Neuronal stem cell (in vitro differentiated cells): ENCODE results near the gene STAP1.

Experiments used
- DNase-seq: peaks from one replicate; pipeline ENCODE4 v3.0.0-alpha.2; 2013; ENCODE audit warnings: low spot score
- H2AFZ ChIP-seq: one replicate; pipeline ENCODE4 v1.6.1; 2013; ENCODE audit warnings: mild to moderate bottlenecking, low read length, inconsistent platforms
- H2AK5ac ChIP-seq: 2 replicates; pipeline ENCODE4 v1.6.1; 2013; ENCODE audit warnings: low read depth, mild to moderate bottlenecking, inconsistent platforms, low read length, moderate library complexity, mixed read lengths
- H2BK120ac ChIP-seq: 2 replicates; pipeline ENCODE4 v1.6.1; 2013; ENCODE audit warnings: low read depth, mild to moderate bottlenecking, inconsistent platforms, low read length, moderate library complexity, mixed read lengths
- H2BK12ac ChIP-seq: one replicate; pipeline ENCODE4 v1.6.1; 2013; ENCODE audit warnings: low read length, inconsistent platforms
- H2BK15ac ChIP-seq: 2 replicates; pipeline ENCODE4 v1.6.1; 2013; ENCODE audit warnings: mild to moderate bottlenecking, low read length, inconsistent platforms, mixed read lengths
- H2BK5ac ChIP-seq: one replicate; pipeline ENCODE4 v1.6.1; 2013; ENCODE audit warnings: inconsistent platforms, mild to moderate bottlenecking, low read length, moderate library complexity
- H3K14ac ChIP-seq: one replicate; pipeline ENCODE4 v1.6.1; 2013; ENCODE audit warnings: low read length, inconsistent platforms
- H3K18ac ChIP-seq: 2 replicates; pipeline ENCODE4 v1.6.1; 2013; ENCODE audit warnings: low read length, inconsistent platforms
- H3K23ac ChIP-seq: 2 replicates; pipeline ENCODE4 v1.6.1; 2013; ENCODE audit warnings: low read depth, mild to moderate bottlenecking, mixed read lengths, low read length, inconsistent platforms; ENCODE audit not compliant: poor library complexity
- H3K27ac ChIP-seq: replicated peaks from 3 replicates; pipeline ENCODE4 v1.5.1; 2013; ENCODE audit warnings: low read length, inconsistent platforms
- H3K27me3 ChIP-seq, 3 experiments: 2 replicates each; pipeline ENCODE4 v1.6.1; 2013; ENCODE audit warnings: low read length in 3 of 3, mild to moderate bottlenecking in 2 of 3, inconsistent platforms in 1 of 3, low read depth in 1 of 3, mixed read lengths in 1 of 3, moderate library complexity in 1 of 3; ENCODE audit not compliant: control insufficient read depth in 3 of 3, insufficient read depth in 3 of 3
- H3K36me3 ChIP-seq, 2 donors: replicated peaks in 1 of 2; 2 replicates each; pipeline ENCODE4 v1.6.1; 2013; ENCODE audit warnings: low read length in 2 of 2; ENCODE audit not compliant: control insufficient read depth in 2 of 2, insufficient read depth in 2 of 2
- H3K4ac ChIP-seq: 2 replicates; pipeline ENCODE4 v1.6.1; 2013; ENCODE audit warnings: inconsistent platforms, mild to moderate bottlenecking, low read length, moderate library complexity
- H3K4me1 ChIP-seq, 2 donors: 1 replicate in 1 of 2; 2 replicates in 1 of 2; pipeline ENCODE4 v1.6.1; 2013; ENCODE audit warnings: low read length in 2 of 2, low read depth in 1 of 2; ENCODE audit not compliant: control insufficient read depth in 2 of 2, insufficient read depth in 1 of 2
- H3K4me2 ChIP-seq: one replicate; pipeline ENCODE4 v1.6.1; 2013; ENCODE audit warnings: mild to moderate bottlenecking, low read length, inconsistent platforms; ENCODE audit not compliant: insufficient read depth, poor library complexity, severe bottlenecking
- H3K4me3 ChIP-seq, 2 donors: 2 replicates each; pipeline ENCODE4 v1.5.1; 2013; ENCODE audit warnings: low read length in 2 of 2, mild to moderate bottlenecking in 2 of 2, inconsistent platforms in 1 of 2, moderate library complexity in 1 of 2
- H3K79me1 ChIP-seq: one replicate; pipeline ENCODE4 v1.6.1; 2013; ENCODE audit warnings: low read depth, mild to moderate bottlenecking, inconsistent platforms, low read length, moderate library complexity
- H3K9ac ChIP-seq: one replicate; pipeline ENCODE4 v1.6.1; 2013; ENCODE audit warnings: mild to moderate bottlenecking, low read depth, low read length, inconsistent platforms; ENCODE audit not compliant: poor library complexity
- H3K9me3 ChIP-seq, 2 donors: replicated peaks in 1 of 2; 2 replicates each; pipeline versions ENCODE3 to v1.6.1; 2013; ENCODE audit warnings: low read length in 2 of 2, mild to moderate bottlenecking in 2 of 2, inconsistent platforms in 1 of 2, low read depth in 1 of 2, mixed read lengths in 1 of 2, moderate library complexity in 1 of 2; ENCODE audit not compliant: control insufficient read depth in 2 of 2, insufficient read depth in 1 of 2
- H4K8ac ChIP-seq: one replicate; pipeline ENCODE4 v1.6.1; 2013; ENCODE audit warnings: low read depth, mild to moderate bottlenecking, inconsistent platforms, low read length, moderate library complexity
- H4K91ac ChIP-seq: one replicate; pipeline ENCODE4 v1.6.1; 2013; ENCODE audit warnings: low read length, low read depth, mild to moderate bottlenecking, inconsistent platforms; ENCODE audit not compliant: poor library complexity
- WGBS, 2 donors: extraction: QIAGEN DNeasy Blood & Tissue Kit; methylation state at CpG; one replicate each; pipeline ENCODE4 v1.1.7; 2013; ENCODE audit warnings: missing lambda C conversion rate in 2 of 2, mixed read lengths in 1 of 2; ENCODE audit not compliant: insufficient read length in 2 of 2, insufficient replicate concordance in 1 of 2; ENCODE audit errors: extremely low coverage in 2 of 2; 5-methylcytosine and 5-hydroxymethylcytosine counted together

The STAP1 gene

DNA sequence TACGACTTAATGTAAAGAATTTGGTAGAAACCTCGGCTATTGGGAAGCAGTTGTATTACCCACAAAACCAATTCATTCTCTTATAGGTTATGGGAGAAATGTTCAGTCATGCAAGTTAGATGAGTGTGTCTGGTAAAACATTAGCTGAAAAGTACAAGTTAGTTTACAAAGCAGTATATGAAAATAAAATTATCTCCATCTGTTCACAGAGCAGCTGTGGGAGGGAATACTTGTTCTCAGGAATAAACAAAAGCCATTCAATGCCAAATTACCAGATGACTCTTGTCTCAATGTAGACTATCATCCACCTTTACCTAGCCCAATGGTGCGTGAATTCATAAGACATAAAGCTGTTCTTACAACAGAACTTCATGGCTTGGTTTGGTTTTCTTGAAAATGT, 28.6 kb downstream of the STAP1 start:
- H2AFZ ChIP-seq: no peak overlapping the region
- H2BK120ac ChIP-seq: no peak overlapping the region
- no peaks in the 10 kb centered on the region for H3K9me3 ChIP-seq
- H3K4me3 ChIP-seq: no peak overlapping the region
- H4K8ac ChIP-seq: no peak overlapping the region
- H2BK12ac ChIP-seq: no peak overlapping the region
- no peak overlapping the region for H3K27ac ChIP-seq
- H3K23ac ChIP-seq: no peak overlapping the region
- no peaks in the 10 kb centered on the region for H3K27me3 ChIP-seq
- H2BK5ac ChIP-seq: no peak overlapping the region
- H3K4me2 ChIP-seq: no peak overlapping the region
- DNase-seq: no peak
- H3K4me1 ChIP-seq: no peaks in the 10 kb centered on the region
- H2BK15ac ChIP-seq: no peak overlapping the region
- H3K14ac ChIP-seq: no peak overlapping the region
- H3K4ac ChIP-seq: no peak overlapping the region
- no peak overlapping the region for H4K91ac ChIP-seq
- no CpG with 5 or more reads among the region's 3 CpGs for WGBS, 2 donors
- H3K9ac ChIP-seq: no peak overlapping the region
- H3K18ac ChIP-seq: no peak overlapping the region
- no peaks in the 10 kb centered on the region for H3K79me1 ChIP-seq
- no peak overlapping the region for H2AK5ac ChIP-seq
- no peaks in the 10 kb centered on the region for H3K36me3 ChIP-seq

DNA sequence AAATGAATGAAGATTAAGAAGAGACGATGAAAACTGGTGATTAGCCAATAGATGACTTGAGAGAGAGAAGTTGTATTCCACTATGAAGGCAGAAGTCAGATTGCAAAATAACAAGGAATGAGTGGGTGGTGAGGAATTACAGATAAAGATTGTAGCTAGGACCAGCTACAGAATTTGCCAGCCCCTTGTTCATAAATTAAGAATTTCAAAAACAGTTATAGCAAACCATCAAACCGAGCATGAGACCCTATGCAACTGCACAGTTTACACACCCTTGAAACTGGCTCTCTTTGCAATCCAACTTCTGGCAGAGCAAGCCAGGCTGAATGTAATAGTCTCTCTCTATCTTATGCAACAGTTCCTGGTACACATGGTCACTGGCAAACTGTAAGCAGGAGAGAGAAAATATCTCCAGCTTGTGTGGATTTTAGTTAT, 35.2 kb downstream of the STAP1 start:
- Histone ChIP-seq H4K91ac (no peak overlapping the region), H4K8ac (no peak overlapping the region), H2BK5ac (no peak overlapping the region), H3K27me3 (no peaks in the 10 kb centered on the region), H3K18ac (no peak overlapping the region), H3K9ac (no peak overlapping the region), H2BK15ac (no peak overlapping the region), H2AFZ (peak overlapping the region; percentile 21), H3K79me1 (no peaks in the 10 kb centered on the region), H3K4me2 (no peak overlapping the region), H3K9me3 (no peaks in the 10 kb centered on the region), H3K4me1 (no peaks in the 10 kb centered on the region), H3K4ac (no peak overlapping the region), H2BK120ac (no peak overlapping the region), H2AK5ac (no peak overlapping the region), H3K14ac (no peak overlapping the region), H3K27ac (no peak overlapping the region), H3K36me3 (no peaks in the 10 kb centered on the region), H3K23ac (no peak overlapping the region), H2BK12ac (no peak overlapping the region), H3K4me3 (no peak overlapping the region)
- WGBS, 2 donors: 100% methylated on average over 1 of the region's 2 CpGs; no CpG with 5 or more reads in 1 of the 2 donors
- no peak for DNase-seq

DNA sequence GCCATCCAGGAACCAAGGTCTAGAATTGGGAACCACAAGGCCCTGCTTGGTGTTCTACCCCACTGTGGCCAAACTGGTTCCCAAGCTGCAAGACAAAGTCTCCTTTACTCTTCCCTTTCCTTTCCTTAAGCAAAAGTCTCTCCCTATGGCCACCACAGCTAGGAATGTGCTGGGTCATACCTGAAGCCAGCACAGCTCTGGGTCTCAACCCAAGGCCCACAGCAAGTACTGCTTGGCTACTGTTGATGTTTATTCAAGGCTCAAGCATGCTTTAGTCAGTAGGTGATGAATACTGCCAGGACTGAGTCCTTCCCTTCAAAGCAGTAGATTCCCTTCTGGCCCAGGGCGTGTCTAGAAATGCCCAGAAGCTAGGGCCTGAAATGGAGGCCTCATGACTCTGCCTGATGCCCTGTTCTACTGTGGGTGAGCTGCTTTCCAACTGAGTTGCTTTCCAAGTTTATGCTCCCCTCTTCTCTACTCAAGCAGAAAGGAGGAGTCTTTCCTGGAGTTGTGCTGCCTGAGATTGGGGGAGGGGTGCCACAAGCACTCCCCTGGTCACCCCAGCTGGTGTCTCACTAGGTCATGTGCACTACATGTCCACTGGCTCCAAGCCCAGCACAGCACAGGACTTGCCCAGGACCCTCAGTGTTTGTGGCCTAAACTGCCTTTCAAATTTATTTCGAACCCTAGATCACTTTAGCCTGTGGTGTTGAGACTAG, 44.9 kb downstream of the STAP1 start:
- Histone ChIP-seq H3K27me3 (no peaks in the 10 kb centered on the region), H2AK5ac (no peak overlapping the region), H4K8ac (no peak overlapping the region), H3K4ac (no peak overlapping the region), H3K14ac (no peak overlapping the region), H3K36me3 (no peaks in the 10 kb centered on the region), H3K4me1 (no peaks in the 10 kb centered on the region), H3K9me3 (no peaks in the 10 kb centered on the region), H2BK5ac (no peak overlapping the region), H3K23ac (no peak overlapping the region), H3K9ac (no peak overlapping the region), H3K4me3 (no peak overlapping the region), H3K18ac (peak overlapping the region; percentile 12), H4K91ac (no peak overlapping the region), H2BK120ac (no peak overlapping the region), H2BK15ac (no peak overlapping the region), H3K27ac (no peak overlapping the region), H2BK12ac (no peak overlapping the region), H3K79me1 (no peaks in the 10 kb centered on the region), H2AFZ (no peak overlapping the region), H3K4me2 (no peak overlapping the region)
- WGBS, 2 donors: no CpG with 5 or more reads among the region's 2 CpGs
- DNase-seq: no peak

DNA sequence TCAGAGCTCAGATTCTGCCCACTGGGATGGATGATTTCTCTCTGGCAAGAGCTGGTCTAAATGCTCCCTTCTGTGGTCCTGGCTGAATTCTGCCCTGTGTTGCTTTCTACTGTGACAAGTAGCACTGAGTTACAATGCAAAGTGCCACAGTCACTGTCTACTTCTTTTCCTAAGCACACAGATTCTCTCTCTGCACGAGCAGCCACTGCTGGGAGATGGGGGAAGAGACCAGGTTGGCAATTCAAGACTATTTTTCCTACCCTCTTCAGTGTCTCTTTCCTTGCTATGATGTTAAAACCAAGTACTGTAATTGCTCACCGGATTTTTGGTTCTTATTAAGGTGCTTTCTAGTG, 45.5 kb downstream of the STAP1 start:
- no peak overlapping the region for H2BK120ac ChIP-seq
- H3K79me1 ChIP-seq: no peaks in the 10 kb centered on the region
- no CpG with 5 or more reads among the region's 2 CpGs for WGBS, 2 donors
- H2AK5ac ChIP-seq: no peak overlapping the region
- no peaks in the 10 kb centered on the region for H3K27me3 ChIP-seq
- H3K4me1 ChIP-seq: no peaks in the 10 kb centered on the region
- H3K23ac ChIP-seq: no peak overlapping the region
- no peaks in the 10 kb centered on the region for H3K9me3 ChIP-seq
- no peak overlapping the region for H4K91ac ChIP-seq
- H2AFZ ChIP-seq: no peak overlapping the region
- H3K14ac ChIP-seq: no peak overlapping the region
- H4K8ac ChIP-seq: no peak overlapping the region
- H3K4me2 ChIP-seq: no peak overlapping the region
- H2BK5ac ChIP-seq: no peak overlapping the region
- DNase-seq: no peak
- no peak overlapping the region for H3K9ac ChIP-seq
- H3K36me3 ChIP-seq: no peaks in the 10 kb centered on the region
- H2BK12ac ChIP-seq: no peak overlapping the region
- H3K18ac ChIP-seq: no peak overlapping the region
- H3K27ac ChIP-seq: no peak overlapping the region
- no peak overlapping the region for H3K4me3 ChIP-seq
- H3K4ac ChIP-seq: no peak overlapping the region
- H2BK15ac ChIP-seq: no peak overlapping the region
